ENCODE data around the gene NCR1.
"Not testable (repeated sequence)": the region's sequence is repeated elsewhere in the genome, so short reads cannot be mapped to it uniquely, and the experiment has no call there.

NCR1 gene

GRCh38 chr19:54938906-54939305, 33.0 kb downstream of the NCR1 start:
- H3K36me3 ChIP-seq (ENCODE audit: control insufficient read depth, insufficient read depth, low read length) = no peaks in the 10 kb centered on the region
- H3K4me1 ChIP-seq (ENCODE audit: control insufficient read depth, insufficient read depth, low read length) = no peaks in the 10 kb centered on the region; the same call in 1 of the 2 replicates
- H3K4me3 ChIP-seq (ENCODE audit: low read length) = no peak overlapping the region
- H3K9me3 ChIP-seq (ENCODE audit: control insufficient read depth, insufficient read depth, low read length) = peaks cover 14% of the 10 kb centered on the region
- no peaks in the 10 kb centered on the region for H3K27me3 ChIP-seq (ENCODE audit: control insufficient read depth, insufficient read depth, low read length)
- DNase-seq (ENCODE audit: low read depth, low spot score) = no peak
- no peak overlapping the region for H3K27ac ChIP-seq (ENCODE audit: low read length)
- no CpG with 5 or more reads among the region's 11 CpGs for WGBS (ENCODE audit: insufficient coverage, insufficient read length)

GRCh38 chr19:54939538-54939937, 33.6 kb downstream of the NCR1 start:
- H3K4me1 ChIP-seq (ENCODE audit: control insufficient read depth, insufficient read depth, low read length); H3K27me3 ChIP-seq (ENCODE audit: control insufficient read depth, insufficient read depth, low read length); DNase-seq (ENCODE audit: low read depth, low spot score); H3K4me3 ChIP-seq (ENCODE audit: low read length); H3K27ac ChIP-seq (ENCODE audit: low read length); H3K36me3 ChIP-seq (ENCODE audit: control insufficient read depth, insufficient read depth, low read length): not testable (repeated sequence)
- H3K9me3 ChIP-seq (ENCODE audit: control insufficient read depth, insufficient read depth, low read length) = peaks cover 11% of the 10 kb centered on the region
- no CpG with 5 or more reads among the region's 28 CpGs for WGBS (ENCODE audit: insufficient coverage, insufficient read length)

GRCh38 chr19:54943772-54944361, 37.9 kb downstream of the NCR1 start:
- not testable (repeated sequence) for H3K4me3 ChIP-seq (ENCODE audit: low read length); H3K27ac ChIP-seq (ENCODE audit: low read length); H3K36me3 ChIP-seq (ENCODE audit: control insufficient read depth, insufficient read depth, low read length); H3K27me3 ChIP-seq (ENCODE audit: control insufficient read depth, insufficient read depth, low read length); DNase-seq (ENCODE audit: low read depth, low spot score); H3K4me1 ChIP-seq (ENCODE audit: control insufficient read depth, insufficient read depth, low read length)
- H3K9me3 ChIP-seq (ENCODE audit: control insufficient read depth, insufficient read depth, low read length) = peaks cover 11% of the 10 kb centered on the region
- no CpG with 5 or more reads among the region's 11 CpGs for WGBS (ENCODE audit: insufficient coverage, insufficient read length)

GRCh38 chr19:54947381-54947780, 41.4 kb downstream of the NCR1 start, which contains the start of gene NLRP7:
Gene NLRP7 (minus strand): TSS chr19:54947530.
- Histone ChIP-seq H3K4me1 (ENCODE audit: control insufficient read depth, insufficient read depth, low read length) (no peaks in the 10 kb centered on the region), H3K4me3 (ENCODE audit: low read length) (no peak within 1 kb of the TSS), H3K27me3 (ENCODE audit: control insufficient read depth, insufficient read depth, low read length) (no peaks in the 10 kb centered on the region), H3K9me3 (ENCODE audit: control insufficient read depth, insufficient read depth, low read length) (peaks cover 9% of the 10 kb centered on the region), H3K27ac (ENCODE audit: low read length) (no peak within 1 kb of the TSS), H3K36me3 (ENCODE audit: control insufficient read depth, insufficient read depth, low read length) (no peaks in the 10 kb centered on the region)
- no CpG with 5 or more reads among the region's 8 CpGs for WGBS (ENCODE audit: insufficient coverage, insufficient read length)
- no peak for DNase-seq (ENCODE audit: low read depth, low spot score)

- no peak overlapping the region for H3K4me3 ChIP-seq (ENCODE audit: low read length)
- no peak overlapping the region for H3K27ac ChIP-seq (ENCODE audit: low read length)
- H3K4me1 ChIP-seq (ENCODE audit: control insufficient read depth, insufficient read depth, low read length) = no peaks in the 10 kb centered on the region
- no CpG with 5 or more reads among the region's 2 CpGs for WGBS (ENCODE audit: insufficient coverage, insufficient read length)
- no peak for DNase-seq (ENCODE audit: low read depth, low spot score)
- peaks cover 8% of the 10 kb centered on the region for H3K9me3 ChIP-seq (ENCODE audit: control insufficient read depth, insufficient read depth, low read length)
- H3K36me3 ChIP-seq (ENCODE audit: control insufficient read depth, insufficient read depth, low read length) = no peaks in the 10 kb centered on the region
- H3K27me3 ChIP-seq (ENCODE audit: control insufficient read depth, insufficient read depth, low read length) = no peaks in the 10 kb centered on the region
Measured at GRCh38 chr19:54949412-54949811, 43.5 kb downstream of the NCR1 start.

GRCh38 chr19:54950580-54950979, 44.6 kb downstream of the NCR1 start:
- not testable (repeated sequence) for H3K27ac ChIP-seq (ENCODE audit: low read length); H3K36me3 ChIP-seq (ENCODE audit: control insufficient read depth, insufficient read depth, low read length); H3K9me3 ChIP-seq (ENCODE audit: control insufficient read depth, insufficient read depth, low read length); DNase-seq (ENCODE audit: low read depth, low spot score); H3K27me3 ChIP-seq (ENCODE audit: control insufficient read depth, insufficient read depth, low read length); H3K4me1 ChIP-seq (ENCODE audit: control insufficient read depth, insufficient read depth, low read length); H3K4me3 ChIP-seq (ENCODE audit: low read length)
- WGBS (ENCODE audit: insufficient coverage, insufficient read length) = no CpG with 5 or more reads among the region's 10 CpGs

GRCh38 chr19:54952591-54953344, 46.8 kb downstream of the NCR1 start:
- no peak for DNase-seq (ENCODE audit: low read depth, low spot score)
- Histone ChIP-seq H3K9me3 (ENCODE audit: control insufficient read depth, insufficient read depth, low read length) (peaks cover 4% of the 10 kb centered on the region), H3K4me1 (ENCODE audit: control insufficient read depth, insufficient read depth, low read length) (no peaks in the 10 kb centered on the region), H3K27ac (ENCODE audit: low read length) (no peak overlapping the region), H3K27me3 (ENCODE audit: control insufficient read depth, insufficient read depth, low read length) (no peaks in the 10 kb centered on the region), H3K36me3 (ENCODE audit: control insufficient read depth, insufficient read depth, low read length) (no peaks in the 10 kb centered on the region), H3K4me3 (ENCODE audit: low read length) (no peak overlapping the region)
- WGBS (ENCODE audit: insufficient coverage, insufficient read length) = no CpG with 5 or more reads among the region's 23 CpGs

- H3K36me3 ChIP-seq (ENCODE audit: control insufficient read depth, insufficient read depth, low read length); H3K4me3 ChIP-seq (ENCODE audit: low read length); H3K27me3 ChIP-seq (ENCODE audit: control insufficient read depth, insufficient read depth, low read length); H3K4me1 ChIP-seq (ENCODE audit: control insufficient read depth, insufficient read depth, low read length); DNase-seq (ENCODE audit: low read depth, low spot score); H3K9me3 ChIP-seq (ENCODE audit: control insufficient read depth, insufficient read depth, low read length); H3K27ac ChIP-seq (ENCODE audit: low read length): not testable (repeated sequence)
- no CpG with 5 or more reads among the region's 10 CpGs for WGBS (ENCODE audit: insufficient coverage, insufficient read length)
Measured at GRCh38 chr19:54953345-54953713, 47.4 kb downstream of the NCR1 start.

- Histone ChIP-seq H3K27ac (ENCODE audit: low read length) (no peak overlapping the region), H3K36me3 (ENCODE audit: control insufficient read depth, insufficient read depth, low read length) (no peaks in the 10 kb centered on the region), H3K4me1 (ENCODE audit: control insufficient read depth, insufficient read depth, low read length) (no peaks in the 10 kb centered on the region), H3K9me3 (ENCODE audit: control insufficient read depth, insufficient read depth, low read length) (peaks cover 3% of the 10 kb centered on the region), H3K27me3 (ENCODE audit: control insufficient read depth, insufficient read depth, low read length) (no peaks in the 10 kb centered on the region), H3K4me3 (ENCODE audit: low read length) (no peak overlapping the region)
- DNase-seq (ENCODE audit: low read depth, low spot score) = no peak
- WGBS (ENCODE audit: insufficient coverage, insufficient read length) = no CpG with 5 or more reads among the region's 11 CpGs
Measured at GRCh38 chr19:54955376-54955775, 49.4 kb downstream of the NCR1 start.

GRCh38 chr19:54959840-54960239, 53.9 kb downstream of the NCR1 start:
- Histone ChIP-seq H3K27me3 (ENCODE audit: control insufficient read depth, insufficient read depth, low read length) (no peaks in the 10 kb centered on the region), H3K4me1 (ENCODE audit: control insufficient read depth, insufficient read depth, low read length) (no peaks in the 10 kb centered on the region), H3K27ac (ENCODE audit: low read length) (no peak overlapping the region), H3K36me3 (ENCODE audit: control insufficient read depth, insufficient read depth, low read length) (no peaks in the 10 kb centered on the region), H3K4me3 (ENCODE audit: low read length) (no peak overlapping the region), H3K9me3 (ENCODE audit: control insufficient read depth, insufficient read depth, low read length) (peaks cover 1% of the 10 kb centered on the region)
- DNase-seq (ENCODE audit: low read depth, low spot score) = no peak
- no CpG with 5 or more reads among the region's 8 CpGs for WGBS (ENCODE audit: insufficient coverage, insufficient read length)

All from iPS DF 6.9 (cell line).